Lower lobe of right lung (tissue), 2 donors: ENCODE results near the gene CNPY3. TPM values are rescaled to one million over a fixed set of nuclear protein-coding genes. Genes with fewer than 3 reads are reported as not detected.
"Not testable (repeated sequence)": the region's sequence is repeated elsewhere in the genome, so short reads cannot be mapped to it uniquely, and the experiment has no call there.

Experiments
- ATAC-seq, 2 donors: fragments of 200-7000 bp; cut with Tn5 transposase; one replicate each; pipeline ENCODE4 v1.9.1; 2020 to 2022; ENCODE audit warnings: mild to moderate bottlenecking in 2 of 2, moderate library complexity in 2 of 2
- DNase-seq: peaks from one replicate; pipeline ENCODE4 v3.0.0-alpha.2; 2020
- H3K27ac ChIP-seq: fragments of 200-600 bp; one replicate; pipeline ENCODE4 v1.8.0; 2022
- H3K27me3 ChIP-seq: fragments of 200-600 bp; one replicate; pipeline ENCODE4 v1.8.0; 2022; ENCODE audit warnings: low read depth
- H3K36me3 ChIP-seq: fragments of 200-600 bp; one replicate; pipeline ENCODE4 v1.8.0; 2022; ENCODE audit warnings: mild to moderate bottlenecking
- H3K4me1 ChIP-seq: fragments of 200-600 bp; one replicate; pipeline ENCODE4 v1.8.0; 2022
- H3K4me3 ChIP-seq: fragments of 200-600 bp; one replicate; pipeline ENCODE4 v1.8.0; 2022; ENCODE audit warnings: mild to moderate bottlenecking
- H3K9me3 ChIP-seq: fragments of 200-600 bp; one replicate; pipeline ENCODE4 v1.8.0; 2022
- CTCF ChIP-seq: fragments of 200-600 bp; IDR thresholded peaks from one replicate; pipeline ENCODE4 v1.8.0; 2022; ENCODE audit warnings: antibody characterized with exemption, mild to moderate bottlenecking
- intact Hi-C: fragments of 100-400 bp; cut with DNase I; formaldehyde crosslinking; loops from one replicate; pipeline ENCODE4 v1.11.0; 2022
- long read RNA-seq: library from polyadenylated mRNA; unstranded; transcript quantifications from one replicate; pipeline ENCODE4 v2.0.0, GENCODE V29; 2021
- total RNA-seq: library from RNA; stranded (reverse); fragmentation: NEBNext Ultra II Directional; extraction: Animal tissue kit (Norgen Biotek cat#: 25700); gene quantifications from one replicate; pipeline ENCODE4 v1.2.1, GENCODE V29; 2021
- donor health status: DM: no; HTN: yes; CAD: no; lungs with severe emphysema.

The CNPY3 gene
- total RNA-seq, result 84.0 TPM
- long read RNA-seq, transcript CNPY3-201 (6 exons, 1,704 nt), result major isoform, 149 of 210 reads
- long read RNA-seq, partial matches to known transcripts, result 39 of 210 reads
- long read RNA-seq, other reads (novel, unspliced or antisense), result 22 of 210 reads

- H3K9me3 ChIP-seq, result no peaks in the 10 kb centered on the region
Observed at GRCh38 chr6:42928986-42929820, at the start of gene CNPY3. Gene CNPY3 (plus strand): TSS chr6:42929480. CDS start chr6:42929571, 91 bp downstream.

DNA sequence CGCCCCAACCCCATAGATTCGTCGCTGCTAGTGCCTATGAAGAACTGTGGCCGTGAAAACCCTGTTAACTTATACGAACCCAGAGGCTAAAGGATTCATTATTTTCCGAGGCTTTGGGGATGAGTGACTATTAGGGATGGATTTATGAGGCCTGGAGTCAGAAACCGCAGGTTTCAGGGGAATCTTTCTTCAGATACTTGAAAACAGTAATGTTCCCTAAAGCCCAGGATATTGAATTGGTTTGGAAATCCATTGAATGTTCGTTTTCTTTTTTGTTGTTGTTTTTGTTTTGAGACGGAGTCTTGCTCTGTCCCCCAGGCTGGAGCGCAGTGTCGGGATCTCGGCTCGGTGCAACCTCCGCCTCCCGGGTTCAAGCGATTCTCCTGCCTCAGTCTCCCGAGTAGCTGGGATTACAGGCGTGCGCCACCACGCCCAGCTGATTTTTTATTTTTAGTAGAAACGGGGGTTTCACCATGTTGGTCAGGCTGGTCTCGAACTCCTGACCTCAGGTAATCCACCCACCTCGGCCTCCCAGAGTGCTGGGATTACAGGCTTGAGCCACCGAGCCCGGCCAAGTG is 49.0 kb upstream of the CNPY3 start:
- intact Hi-C loops, ATAC-seq, H3K9me3 ChIP-seq, H3K27me3 ChIP-seq, DNase-seq: not testable (repeated sequence)
- Histone ChIP-seq H3K36me3 (peaks cover 43% of the 10 kb centered on the region), H3K4me3 (peak overlapping the region; percentile 75), H3K4me1 (peaks cover 24% of the 10 kb centered on the region), H3K27ac (peak overlapping the region; percentile 88)

More at GRCh38 chr6:42928986-42929820, at the start of gene CNPY3:
- TF ChIP-seq CTCF, result no peak
- Histone ChIP-seq H3K27ac (peak within 1 kb of the TSS; percentile 93), H3K36me3 (peaks cover 15% of the 10 kb centered on the region), H3K27me3 (no peaks in the 10 kb centered on the region), H3K4me3 (peak within 1 kb of the TSS; percentile 96), H3K4me1 (peaks cover 43% of the 10 kb centered on the region)
- ATAC-seq (peak; percentile 97), DNase-seq (peak; percentile 96)
- intact Hi-C loops, result no loop called here

DNA sequence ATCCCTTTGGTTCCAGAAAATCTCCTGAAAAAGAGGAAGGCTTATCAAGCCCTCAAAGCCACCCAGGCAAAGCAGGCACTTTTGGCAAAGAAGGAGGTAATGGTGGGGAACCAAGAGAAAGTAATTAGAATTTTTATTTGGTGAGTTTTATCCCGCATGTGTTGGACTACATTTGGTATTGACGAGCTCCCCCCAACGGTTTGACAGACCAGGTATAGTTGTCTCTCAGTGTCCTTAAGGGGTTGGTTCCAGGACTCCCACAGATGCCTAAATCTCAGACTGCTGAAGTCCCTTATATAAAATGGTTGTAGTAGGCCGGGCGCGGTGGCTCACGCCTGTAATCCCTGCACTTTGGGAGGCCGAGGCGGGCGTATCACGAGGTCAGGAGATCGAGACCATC is 48.4 kb upstream of the CNPY3 start:
- H3K9me3 ChIP-seq, intact Hi-C loops, H3K27me3 ChIP-seq, ATAC-seq, DNase-seq: not testable (repeated sequence)
- H3K4me3 ChIP-seq, result peak overlapping the region; percentile 75
- peaks cover 48% of the 10 kb centered on the region for H3K36me3 ChIP-seq
- H3K27ac ChIP-seq, result peak overlapping the region; percentile 88
- H3K4me1 ChIP-seq, result peaks cover 24% of the 10 kb centered on the region

DNA sequence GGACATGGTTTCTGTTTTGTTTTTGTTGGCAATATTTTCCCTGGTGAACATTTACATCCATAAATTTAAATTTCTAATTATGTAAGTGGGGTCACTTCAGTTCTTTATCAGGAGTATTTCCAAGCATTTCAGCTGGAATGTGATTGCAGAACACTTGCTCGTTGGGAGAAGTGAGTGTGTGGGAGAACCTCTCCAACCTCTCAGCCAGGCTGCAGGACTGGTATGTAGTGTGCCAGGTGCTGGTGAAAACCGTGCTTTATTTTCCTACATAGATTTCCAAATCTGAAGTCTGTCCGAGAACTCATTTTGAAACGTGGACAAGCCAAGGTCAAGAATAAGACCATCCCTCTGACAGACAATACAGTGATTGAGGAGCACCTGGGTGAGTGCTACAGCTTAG is 43.6 kb upstream of the CNPY3 start:
- ATAC-seq (no peak), DNase-seq (no peak)
- no peak for TF ChIP-seq CTCF
- no peaks in the 10 kb centered on the region for H3K27me3 ChIP-seq
- H3K4me1 ChIP-seq, result peaks cover 21% of the 10 kb centered on the region
- no peaks in the 10 kb centered on the region for H3K9me3 ChIP-seq
- H3K36me3 ChIP-seq, result peaks cover 69% of the 10 kb centered on the region
- H3K27ac ChIP-seq, result no peak overlapping the region
- H3K4me3 ChIP-seq, result no peak overlapping the region
- intact Hi-C loops, result no loop called here

GRCh38 chr6:42888201-42888600 is 41.1 kb upstream of the CNPY3 start:
- H3K27ac ChIP-seq, ATAC-seq, H3K27me3 ChIP-seq, intact Hi-C loops, H3K4me3 ChIP-seq, H3K9me3 ChIP-seq, DNase-seq: not testable (repeated sequence)
- H3K36me3 ChIP-seq, result peaks cover 48% of the 10 kb centered on the region
- H3K4me1 ChIP-seq, result peaks cover 22% of the 10 kb centered on the region

DNA sequence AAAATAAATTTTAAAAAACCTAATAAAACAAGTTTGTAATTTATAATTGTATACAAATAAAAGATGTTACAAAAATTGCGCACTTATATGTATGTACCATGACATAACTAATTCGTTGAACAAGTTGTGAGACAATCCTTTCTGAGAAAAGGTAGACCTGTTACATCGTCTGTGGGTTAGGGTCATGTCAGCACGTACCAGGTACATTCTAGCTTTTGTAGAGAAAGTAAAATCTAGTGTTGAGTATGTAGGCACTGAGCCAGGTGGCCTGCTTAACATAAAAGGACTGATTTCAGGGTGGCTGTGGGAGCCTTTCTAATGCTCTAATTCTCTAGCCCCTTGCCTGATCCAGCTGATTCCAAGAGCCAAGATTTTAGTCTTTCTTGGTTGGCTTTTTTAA is 39.5 kb upstream of the CNPY3 start:
- no peak for ATAC-seq
- intact Hi-C loops, result no loop called here
- no peak for DNase-seq
- Histone ChIP-seq H3K36me3 (peaks cover 32% of the 10 kb centered on the region), H3K27me3 (no peaks in the 10 kb centered on the region), H3K27ac (peak overlapping the region; percentile 93), H3K9me3 (no peaks in the 10 kb centered on the region), H3K4me1 (peaks cover 22% of the 10 kb centered on the region), H3K4me3 (peak overlapping the region; percentile 76)
- TF ChIP-seq CTCF, result no peak
